Measurements from ENCODE around the gene NT5DC2. TPM values are rescaled to one million over a fixed set of nuclear protein-coding genes. Genes with fewer than 3 reads are reported as not detected.

Gene NT5DC2
- total and polyA plus RNA-seq, 2 donors (not counting 1 experiment from before 2014, with no cell fraction given) = 20.3 to 61.5 TPM

DNA sequence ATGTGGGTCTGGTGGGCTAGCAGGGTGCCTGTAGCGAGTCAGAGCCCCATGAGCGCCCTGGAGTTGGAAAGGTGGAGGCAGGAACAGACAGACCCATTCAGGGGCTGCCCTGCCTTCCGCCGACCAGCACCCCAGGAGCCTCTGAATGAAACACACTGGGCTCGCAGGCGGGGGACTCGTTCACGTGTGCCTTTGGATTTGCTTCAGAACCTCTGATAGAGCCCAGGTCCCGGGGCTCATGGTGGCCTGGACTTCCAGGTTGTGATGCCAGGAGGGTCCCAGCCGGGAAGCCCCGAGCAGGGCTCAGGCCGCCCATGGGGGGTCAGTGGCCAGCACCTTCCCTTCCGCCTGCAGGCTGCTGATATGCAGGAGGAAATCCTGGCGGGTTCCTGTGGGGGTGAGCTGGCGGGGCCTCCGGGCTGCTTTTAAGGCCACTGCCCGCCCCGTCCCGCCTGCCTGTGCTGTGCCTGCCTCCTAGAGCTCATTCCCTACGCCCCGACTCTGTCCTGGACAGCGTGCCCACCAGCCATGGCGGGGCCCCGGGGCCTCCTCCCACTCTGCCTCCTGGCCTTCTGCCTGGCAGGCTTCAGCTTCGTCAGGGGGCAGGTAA, 38.7 kb downstream of the NT5DC2 start, which contains the start of gene STAB1:
Gene STAB1 (plus strand): TSS at position 453 of the 610 bp plus-strand sequence. CDS start 76 bp downstream, at position 529.
- no peaks in the 10 kb centered on the region for H4K20me1 ChIP-seq (ENCODE audit: control insufficient read depth, extremely low read depth, insufficient read depth, low read length)

DNA sequence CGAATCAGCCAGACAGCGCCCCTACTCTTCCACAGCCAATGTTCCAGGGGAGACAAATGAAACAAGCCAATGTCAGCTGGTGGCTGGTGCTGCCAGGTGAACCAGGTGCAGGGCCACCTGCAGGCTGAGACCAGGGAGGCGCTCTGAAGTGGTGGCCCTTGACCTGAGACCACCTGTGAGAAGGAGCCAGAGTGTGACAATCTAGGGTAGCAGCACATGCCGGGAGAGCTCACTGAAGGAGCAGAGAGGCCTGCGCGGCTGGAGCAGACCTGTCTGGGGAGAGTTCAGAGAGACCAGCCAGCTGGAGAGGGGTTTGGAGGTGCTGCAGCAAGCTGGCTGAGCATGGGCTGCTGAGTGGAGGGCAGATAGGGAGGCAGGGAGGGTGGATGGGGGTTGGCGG, 39.2 kb downstream of the NT5DC2 start:
- Histone ChIP-seq H3K27ac (ENCODE audit: insufficient read depth, low read length) (no peak overlapping the region), H2AFZ (ENCODE audit: low read length) (no peak overlapping the region), H3K4me1 (ENCODE audit: control insufficient read depth, extremely low read depth, insufficient read depth, low read length) (peaks cover 11% of the 10 kb centered on the region), H3K79me2 (ENCODE audit: control insufficient read depth, insufficient read depth, low read length) (no peaks in the 10 kb centered on the region), H3K27me3 (ENCODE audit: control insufficient read depth, insufficient read depth, low read length) (no peaks in the 10 kb centered on the region), H3K36me3 (ENCODE audit: control insufficient read depth, insufficient read depth, low read length) (peaks cover 22% of the 10 kb centered on the region), H4K20me1 (ENCODE audit: control insufficient read depth, extremely low read depth, insufficient read depth, low read length) (no peaks in the 10 kb centered on the region), H3K9me3 (ENCODE audit: control insufficient read depth, insufficient read depth, low read depth, low read length) (no peaks in the 10 kb centered on the region), H3K4me2 (ENCODE audit: extremely low read depth, insufficient read depth, low read length) (no peak overlapping the region), H3K4me3 (replicated peaks in 1 of 4; ENCODE audit: control extremely low read depth in 1 of 4, insufficient read depth in 1 of 4, low read depth in 3 of 4, low read length in 4 of 4) (no peak overlapping the region), H3K9ac (ENCODE audit: insufficient read depth, low read length) (no peak overlapping the region)
- no peak for DNase-seq (ENCODE audit: low read depth in 2 of 2)
- TF ChIP-seq, protein P1, sequence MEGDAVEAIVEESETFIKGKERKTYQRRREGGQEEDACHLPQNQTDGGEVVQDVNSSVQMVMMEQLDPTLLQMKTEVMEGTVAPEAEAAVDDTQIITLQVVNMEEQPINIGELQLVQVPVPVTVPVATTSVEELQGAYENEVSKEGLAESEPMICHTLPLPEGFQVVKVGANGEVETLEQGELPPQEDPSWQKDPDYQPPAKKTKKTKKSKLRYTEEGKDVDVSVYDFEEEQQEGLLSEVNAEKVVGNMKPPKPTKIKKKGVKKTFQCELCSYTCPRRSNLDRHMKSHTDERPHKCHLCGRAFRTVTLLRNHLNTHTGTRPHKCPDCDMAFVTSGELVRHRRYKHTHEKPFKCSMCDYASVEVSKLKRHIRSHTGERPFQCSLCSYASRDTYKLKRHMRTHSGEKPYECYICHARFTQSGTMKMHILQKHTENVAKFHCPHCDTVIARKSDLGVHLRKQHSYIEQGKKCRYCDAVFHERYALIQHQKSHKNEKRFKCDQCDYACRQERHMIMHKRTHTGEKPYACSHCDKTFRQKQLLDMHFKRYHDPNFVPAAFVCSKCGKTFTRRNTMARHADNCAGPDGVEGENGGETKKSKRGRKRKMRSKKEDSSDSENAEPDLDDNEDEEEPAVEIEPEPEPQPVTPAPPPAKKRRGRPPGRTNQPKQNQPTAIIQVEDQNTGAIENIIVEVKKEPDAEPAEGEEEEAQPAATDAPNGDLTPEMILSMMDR (conservative IDR thresholded peaks at IDR 0.05 in 1 of 2, IDR thresholded peaks at IDR 0.05 in 1 of 2; ENCODE audit: low read depth in 1 of 2, low read length in 2 of 2) = no peak
- no peak for TF ChIP-seq EZH2 (IDR thresholded peaks at IDR 0.05; ENCODE audit: low read length, missing control alignments)

More for the DNA sequence above, 38.7 kb downstream of the NT5DC2 start, which contains the start of gene STAB1:
- no peak for TF ChIP-seq EZH2 (IDR thresholded peaks at IDR 0.05; ENCODE audit: low read length, missing control alignments)
- TF ChIP-seq, protein P1 (conservative IDR thresholded peaks at IDR 0.05 in 1 of 2, IDR thresholded peaks at IDR 0.05 in 1 of 2; ENCODE audit: low read depth in 1 of 2, low read length in 2 of 2) = no peak
- Histone ChIP-seq H3K9ac (ENCODE audit: insufficient read depth, low read length) (no peak within 1 kb of the TSS), H3K9me3 (ENCODE audit: control insufficient read depth, insufficient read depth, low read depth, low read length) (no peaks in the 10 kb centered on the region), H3K36me3 (ENCODE audit: control insufficient read depth, insufficient read depth, low read length) (peaks cover 17% of the 10 kb centered on the region), H3K79me2 (ENCODE audit: control insufficient read depth, insufficient read depth, low read length) (no peaks in the 10 kb centered on the region), H2AFZ (ENCODE audit: low read length) (no peak within 1 kb of the TSS), H3K4me1 (ENCODE audit: control insufficient read depth, extremely low read depth, insufficient read depth, low read length) (peaks cover 11% of the 10 kb centered on the region), H3K27ac (ENCODE audit: insufficient read depth, low read length) (no peak within 1 kb of the TSS), H3K4me3 (replicated peaks in 1 of 4; ENCODE audit: control extremely low read depth in 1 of 4, insufficient read depth in 1 of 4, low read depth in 3 of 4, low read length in 4 of 4) (no peak within 1 kb of the TSS), H3K4me2 (ENCODE audit: extremely low read depth, insufficient read depth, low read length) (no peak within 1 kb of the TSS), H3K27me3 (ENCODE audit: control insufficient read depth, insufficient read depth, low read length) (no peaks in the 10 kb centered on the region)
- no peak for DNase-seq (ENCODE audit: low read depth in 2 of 2)

GRCh38 chr3:52493232-52494017, 40.2 kb downstream of the NT5DC2 start:
- H3K27ac ChIP-seq (ENCODE audit: insufficient read depth, low read length) = no peak overlapping the region
- no peaks in the 10 kb centered on the region for H3K9me3 ChIP-seq (ENCODE audit: control insufficient read depth, insufficient read depth, low read depth, low read length)
- no peak overlapping the region for H3K4me3 ChIP-seq (replicated peaks in 1 of 4; ENCODE audit: control extremely low read depth in 1 of 4, insufficient read depth in 1 of 4, low read depth in 3 of 4, low read length in 4 of 4)
- no peaks in the 10 kb centered on the region for H3K27me3 ChIP-seq (ENCODE audit: control insufficient read depth, insufficient read depth, low read length)
- H3K79me2 ChIP-seq (ENCODE audit: control insufficient read depth, insufficient read depth, low read length) = no peaks in the 10 kb centered on the region
- no peak for TF ChIP-seq EZH2 (IDR thresholded peaks at IDR 0.05; ENCODE audit: low read length, missing control alignments)
- TF ChIP-seq, protein P1 (conservative IDR thresholded peaks at IDR 0.05 in 1 of 2, IDR thresholded peaks at IDR 0.05 in 1 of 2; ENCODE audit: low read depth in 1 of 2, low read length in 2 of 2) = no peak
- H3K36me3 ChIP-seq (ENCODE audit: control insufficient read depth, insufficient read depth, low read length) = peaks cover 30% of the 10 kb centered on the region
- no peak overlapping the region for H3K9ac ChIP-seq (ENCODE audit: insufficient read depth, low read length)
- peaks cover 11% of the 10 kb centered on the region for H3K4me1 ChIP-seq (ENCODE audit: control insufficient read depth, extremely low read depth, insufficient read depth, low read length)
- H4K20me1 ChIP-seq (ENCODE audit: control insufficient read depth, extremely low read depth, insufficient read depth, low read length) = no peaks in the 10 kb centered on the region
- no peak overlapping the region for H3K4me2 ChIP-seq (ENCODE audit: extremely low read depth, insufficient read depth, low read length)
- no peak overlapping the region for H2AFZ ChIP-seq (ENCODE audit: low read length)
- no peak for DNase-seq (ENCODE audit: low read depth in 2 of 2)

Data from fibroblast of lung (primary cell).